SU-DHL-6 (cell line): ENCODE measurements around the gene CCM2.

Source experiments
- CTCF ChIP-seq: fragments of 200-600 bp; sonication (generic); IDR thresholded peaks from one replicate; pipeline ENCODE4 v1.5.1; 2017; ENCODE audit warnings: antibody characterized with exemption, mild to moderate bottlenecking, low read length, moderate library complexity; ENCODE audit not compliant: insufficient read depth, poor library complexity, severe bottlenecking
- EZH2phosphoT487 ChIP-seq: fragments of 200-600 bp; sonication (generic), shearing (Covaris generic); conservative IDR thresholded peaks from 2 replicates; pipeline ENCODE4 v1.6.1; 2018; ENCODE audit warnings: mild to moderate bottlenecking, antibody characterized with exemption, low read length, moderate library complexity, mixed read lengths

GRCh38 chr7:45092931-45093235 lies 92.9 kb downstream of the CCM2 start:
- TF ChIP-seq CTCF (no peak), EZH2phosphoT487 (no peak)
